ENCODE results near the gene OR4C45.
A peak's percentile ranks its signal among the peaks of the same experiment; 100 is the strongest.
"Not testable (repeated sequence)": the region's sequence is repeated elsewhere in the genome, so short reads cannot be mapped to it uniquely, and the experiment has no call there.

Gene OR4C45

GRCh38 chr11:50032574-50032973 lies at the start of gene OR4C45:
TSS of gene OR4C45 (plus strand) at chr11:50032874.
- TF ChIP-seq CTCF (IDR thresholded peaks at IDR 0.05; ENCODE audit: low read depth, low read length, missing control alignments) = no peak
- H3K4me3 ChIP-seq (replicated peaks; ENCODE audit: low read depth, low read length) = no peak within 1 kb of the TSS

GRCh38 chr11:49995565-49995964 lies 37.1 kb upstream of the OR4C45 start:
- TF ChIP-seq CTCF (IDR thresholded peaks at IDR 0.05; ENCODE audit: low read depth, low read length, missing control alignments) = peak; percentile 45
- DNase-seq (ENCODE audit: extremely low read depth, low read depth) = peak; percentile 31
- no peak overlapping the region for H3K4me3 ChIP-seq (replicated peaks; ENCODE audit: low read depth, low read length)

More at GRCh38 chr11:50032574-50032973, at the start of gene OR4C45:
- DNase-seq (ENCODE audit: extremely low read depth, low read depth) = no peak

GRCh38 chr11:50030193-50030592 lies 2.5 kb upstream of the OR4C45 start:
- DNase-seq (ENCODE audit: extremely low read depth, low read depth) = no peak
- no peak for TF ChIP-seq CTCF (IDR thresholded peaks at IDR 0.05; ENCODE audit: low read depth, low read length, missing control alignments)
- H3K4me3 ChIP-seq (replicated peaks; ENCODE audit: low read depth, low read length) = no peak overlapping the region

- DNase-seq (ENCODE audit: extremely low read depth, low read depth); H3K4me3 ChIP-seq (replicated peaks; ENCODE audit: low read depth, low read length): not testable (repeated sequence)
Measured at GRCh38 chr11:50036239-50036638, 3.6 kb downstream of the OR4C45 start.

- no peak for TF ChIP-seq CTCF (IDR thresholded peaks at IDR 0.05; ENCODE audit: low read depth, low read length, missing control alignments)
- no peak overlapping the region for H3K4me3 ChIP-seq (replicated peaks; ENCODE audit: low read depth, low read length)
- no peak for DNase-seq (ENCODE audit: extremely low read depth, low read depth)
Measured at GRCh38 chr11:50037251-50037650, 4.6 kb downstream of the OR4C45 start.

- TF ChIP-seq CTCF (IDR thresholded peaks at IDR 0.05; ENCODE audit: low read depth, low read length, missing control alignments) = no peak
- DNase-seq (ENCODE audit: extremely low read depth, low read depth) = no peak
- H3K4me3 ChIP-seq (replicated peaks; ENCODE audit: low read depth, low read length) = no peak overlapping the region
Measured at GRCh38 chr11:50044647-50045046, 12.0 kb downstream of the OR4C45 start.

GRCh38 chr11:50063056-50063455 lies 30.4 kb downstream of the OR4C45 start:
- not testable (repeated sequence) for DNase-seq (ENCODE audit: extremely low read depth, low read depth); H3K4me3 ChIP-seq (replicated peaks; ENCODE audit: low read depth, low read length)

GRCh38 chr11:50070389-50070788 lies 37.7 kb downstream of the OR4C45 start:
- no peak for DNase-seq (ENCODE audit: extremely low read depth, low read depth)
- H3K4me3 ChIP-seq (replicated peaks; ENCODE audit: low read depth, low read length) = no peak overlapping the region
- TF ChIP-seq CTCF (IDR thresholded peaks at IDR 0.05; ENCODE audit: low read depth, low read length, missing control alignments) = no peak

All from HFF-Myc (cell line).